A549 (cell line): ENCODE measurements around the gene SMIM17. TPM values are rescaled to one million over a fixed set of nuclear protein-coding genes. Genes with fewer than 3 reads are reported as not detected.

Experiments
- ATAC-seq, 2 experiments: fragments of 200-7000 bp in 1 of 2; fragments of >200 bp in 1 of 2; cut with Nextera tagmentation in 1 of 2; cut with Tn5 transposase in 1 of 2; 3 replicates each; pipeline versions ENCODE4 v1.8.0 to v1.9.1; 2018 to 2020; ENCODE audit warnings: mild to moderate bottlenecking in 1 of 2, moderate library complexity in 1 of 2
- CTCF ChIA-PET: fragments of 300-600 bp; sonication (Branson Sonifier 250); formaldehyde crosslinking; extraction: SDS; loops from one replicate; lab custom pipeline; 2021; ENCODE audit warnings: antibody characterized with exemption, inconsistent platforms; lab: Yijun Ruan, JAX
- POLR2A ChIA-PET: fragments of 350-600 bp; formaldehyde crosslinking; extraction: SDS; loops from one replicate; lab custom pipeline; 2021; ENCODE audit warnings: antibody characterized with exemption, inconsistent platforms; lab: Yijun Ruan, JAX
- DNase-seq, 2 experiments: peaks; one replicate each; pipeline versions ENCODE4 v3.0.0 to v3.0.0-alpha.2; 2011 to 2016; ENCODE audit warnings: low read depth in 1 of 2, low spot score in 1 of 2
- FAIRE-seq: peaks from 2 replicates; lab custom pipeline; 2011; peaks lifted over from hg19 to GRCh38; lab: Jason Lieb, UNC
- H3K27ac ChIP-seq, 2 experiments: fragments of >200 bp; sonication (Bioruptor Twin); formaldehyde crosslinking; 3 replicates each; pipeline ENCODE4 v1.5.1; 2016 to 2017
- H3K4me1 ChIP-seq: fragments of >200 bp; sonication (Bioruptor Twin); formaldehyde crosslinking; 3 replicates; pipeline ENCODE4 v1.6.1; 2016
- H3K4me2 ChIP-seq: fragments of >200 bp; sonication (Bioruptor Twin); formaldehyde crosslinking; 3 replicates; pipeline ENCODE4 v1.6.1; 2016
- H3K4me3 ChIP-seq: fragments of >200 bp; sonication (Bioruptor Twin); formaldehyde crosslinking; 3 replicates; pipeline ENCODE4 v1.5.1; 2016
- H3K9me3 ChIP-seq: fragments of >200 bp; sonication (Bioruptor Twin); formaldehyde crosslinking; 3 replicates; pipeline ENCODE4 v1.6.1; 2016
- ESRRA ChIP-seq: fragments of 150-350 bp; IDR thresholded peaks from 2 replicates; pipeline ENCODE4 v1.6.1; 2014; ENCODE audit warnings: mild to moderate bottlenecking, low read length, borderline replicate concordance
- MAFK ChIP-seq: fragments of 450-650 bp; IDR thresholded peaks from 2 replicates; pipeline ENCODE4 v1.6.1; 2014; ENCODE audit not compliant: partially characterized antibody
- MYC ChIP-seq: IDR thresholded peaks from 2 replicates; pipeline ENCODE4 v1.6.1; 2012; ENCODE audit warnings: mild to moderate bottlenecking, inconsistent platforms, low read length, improper control_type of control experiment, borderline replicate concordance
- SREBF2 ChIP-seq: fragments of 450-650 bp; IDR thresholded peaks from 2 replicates; pipeline ENCODE4 v1.6.1; 2014; ENCODE audit warnings: mild to moderate bottlenecking, moderate library complexity
- ZNF302 ChIP-seq: fragments of 250-450 bp; sonication (Bioruptor Pico); IDR thresholded peaks from 2 replicates; pipeline ENCODE4 v1.9.0; 2021; ENCODE audit warnings: inconsistent platforms, mild to moderate bottlenecking, moderate library complexity
- ZSCAN20 ChIP-seq: fragments of 250-450 bp; sonication (Bioruptor Pico); IDR thresholded peaks from 2 replicates; pipeline ENCODE4 v1.8.0; 2022; ENCODE audit warnings: mild to moderate bottlenecking, moderate library complexity
- WGBS: methylation state at CpG from one replicate; pipeline ENCODE4 v1.1.6; 2017; ENCODE audit errors: missing lambda C conversion rate; 5-methylcytosine and 5-hydroxymethylcytosine counted together
- polyA plus RNA-seq, 4 experiments: library from polyadenylated mRNA; depleted of rRNA in 3 of 4; stranded (reverse); fragments of >200 nt; fragmentation: RNase III in 1 of 4; extraction: RNeasy Plus Mini Kit Qiagen cat#74134 plus additional on column Dnase treatment in 1 of 4; gene quantifications; 2 replicates in 3 of 4; 3 replicates in 1 of 4; pipeline ENCODE4 v1.2.3, GENCODE V29; 2011 to 2017
- TF ChIP-seq, protein P1 (sequence below): fragments of 200-600 bp; sonication (generic); IDR thresholded peaks from 2 replicates; pipeline ENCODE4 v1.6.1; 2016; ENCODE audit warnings: antibody characterized with exemption, mild to moderate bottlenecking, moderate library complexity
- TF ChIP-seq, protein P2 (sequence below): fragments of 250-450 bp; sonication (Bioruptor Pico); IDR thresholded peaks from 2 replicates; pipeline ENCODE4 v1.5.0; 2020; ENCODE audit warnings: low read depth, mild to moderate bottlenecking, moderate library complexity
- TF ChIP-seq, protein P3 (sequence below): fragments of >200 bp; sonication (Bioruptor Twin); formaldehyde crosslinking; IDR thresholded peaks from 3 replicates; pipeline ENCODE4 v1.5.1; 2016

The SMIM17 gene
- polyA plus RNA-seq, 2 of the 4 experiments (the other 2 are of a cell fraction): not detected

DNA sequence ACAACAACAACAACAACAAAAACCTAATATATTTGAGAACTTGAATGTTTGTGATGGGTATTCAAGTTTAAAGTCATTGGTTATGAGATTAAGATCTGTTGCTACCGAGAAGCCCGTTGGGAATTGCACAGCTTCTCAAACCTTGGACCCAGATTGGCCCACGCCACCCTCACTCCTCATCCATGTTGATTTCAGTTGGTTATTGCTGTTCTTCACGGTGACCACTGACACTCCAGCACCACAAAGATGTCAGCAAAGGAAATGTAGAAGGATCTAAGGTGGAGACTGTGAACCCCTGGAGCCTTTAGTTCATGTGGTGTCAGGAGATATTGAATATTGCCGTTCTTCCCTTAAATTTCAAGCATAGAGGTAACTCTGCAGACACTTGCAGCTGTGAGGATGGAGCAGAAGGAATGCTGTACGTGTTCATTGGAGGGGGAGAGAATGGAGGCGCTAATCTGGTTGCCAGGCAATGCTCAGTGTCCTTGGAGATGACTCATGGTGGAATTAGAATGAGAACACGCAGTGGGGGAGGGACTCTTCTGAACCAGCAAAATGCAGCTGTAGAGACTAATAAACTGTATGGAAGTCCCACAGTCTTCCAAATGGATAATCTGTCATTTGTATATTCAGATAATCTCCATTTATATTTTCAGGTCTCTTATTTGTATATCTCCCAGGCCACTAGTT, 49.4 kb downstream of the SMIM17 start (continued):
- TF ChIP-seq, protein P1, sequence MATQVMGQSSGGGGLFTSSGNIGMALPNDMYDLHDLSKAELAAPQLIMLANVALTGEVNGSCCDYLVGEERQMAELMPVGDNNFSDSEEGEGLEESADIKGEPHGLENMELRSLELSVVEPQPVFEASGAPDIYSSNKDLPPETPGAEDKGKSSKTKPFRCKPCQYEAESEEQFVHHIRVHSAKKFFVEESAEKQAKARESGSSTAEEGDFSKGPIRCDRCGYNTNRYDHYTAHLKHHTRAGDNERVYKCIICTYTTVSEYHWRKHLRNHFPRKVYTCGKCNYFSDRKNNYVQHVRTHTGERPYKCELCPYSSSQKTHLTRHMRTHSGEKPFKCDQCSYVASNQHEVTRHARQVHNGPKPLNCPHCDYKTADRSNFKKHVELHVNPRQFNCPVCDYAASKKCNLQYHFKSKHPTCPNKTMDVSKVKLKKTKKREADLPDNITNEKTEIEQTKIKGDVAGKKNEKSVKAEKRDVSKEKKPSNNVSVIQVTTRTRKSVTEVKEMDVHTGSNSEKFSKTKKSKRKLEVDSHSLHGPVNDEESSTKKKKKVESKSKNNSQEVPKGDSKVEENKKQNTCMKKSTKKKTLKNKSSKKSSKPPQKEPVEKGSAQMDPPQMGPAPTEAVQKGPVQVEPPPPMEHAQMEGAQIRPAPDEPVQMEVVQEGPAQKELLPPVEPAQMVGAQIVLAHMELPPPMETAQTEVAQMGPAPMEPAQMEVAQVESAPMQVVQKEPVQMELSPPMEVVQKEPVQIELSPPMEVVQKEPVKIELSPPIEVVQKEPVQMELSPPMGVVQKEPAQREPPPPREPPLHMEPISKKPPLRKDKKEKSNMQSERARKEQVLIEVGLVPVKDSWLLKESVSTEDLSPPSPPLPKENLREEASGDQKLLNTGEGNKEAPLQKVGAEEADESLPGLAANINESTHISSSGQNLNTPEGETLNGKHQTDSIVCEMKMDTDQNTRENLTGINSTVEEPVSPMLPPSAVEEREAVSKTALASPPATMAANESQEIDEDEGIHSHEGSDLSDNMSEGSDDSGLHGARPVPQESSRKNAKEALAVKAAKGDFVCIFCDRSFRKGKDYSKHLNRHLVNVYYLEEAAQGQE: no peak
- TF ChIP-seq SREBF2: no peak
- TF ChIP-seq ESRRA: no peak
- no peak for TF ChIP-seq ZNF302
- TF ChIP-seq, protein P2, sequence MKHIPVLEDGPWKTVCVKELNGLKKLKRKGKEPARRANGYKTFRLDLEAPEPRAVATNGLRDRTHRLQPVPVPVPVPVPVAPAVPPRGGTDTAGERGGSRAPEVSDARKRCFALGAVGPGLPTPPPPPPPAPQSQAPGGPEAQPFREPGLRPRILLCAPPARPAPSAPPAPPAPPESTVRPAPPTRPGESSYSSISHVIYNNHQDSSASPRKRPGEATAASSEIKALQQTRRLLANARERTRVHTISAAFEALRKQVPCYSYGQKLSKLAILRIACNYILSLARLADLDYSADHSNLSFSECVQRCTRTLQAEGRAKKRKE (CRISPR knock-in tag): no peak

DNA sequence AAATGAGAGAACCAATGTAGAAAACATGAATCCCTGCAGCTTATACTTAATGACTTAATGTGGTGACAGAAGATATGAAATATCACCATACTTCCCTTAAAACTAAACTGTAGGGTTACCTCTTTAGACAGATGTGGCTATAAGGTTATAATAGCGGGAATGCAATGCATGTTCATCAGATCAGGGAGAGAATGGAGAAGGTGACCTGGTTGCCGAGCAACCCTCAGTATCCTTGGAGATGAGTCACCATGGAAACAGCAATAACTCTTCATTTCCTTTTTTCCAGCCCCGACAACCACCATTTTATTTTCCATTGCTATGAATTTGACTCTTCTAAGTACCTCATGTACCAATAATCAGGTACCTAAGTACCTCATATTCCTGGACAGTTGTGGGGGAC, 56.6 kb downstream of the SMIM17 start:
- H3K4me2 ChIP-seq: no peak overlapping the region
- ATAC-seq: no peak
- peaks cover 61% of the 10 kb centered on the region for H3K9me3 ChIP-seq
- no peak overlapping the region for H3K4me3 ChIP-seq
- TF ChIP-seq MYC (no peak), ZNF302 (no peak)
- TF ChIP-seq, all 56 proteins: peak for 0
- Histone ChIP-seq H3K27ac (no peak overlapping the region), H3K4me1 (no peaks in the 10 kb centered on the region)
- no peak for FAIRE-seq
- under 1% methylated on average over 3 of the region's 3 CpGs for WGBS
- ChIA-PET CTCF (interaction anchor here (0.5 kb wide), 1 partner anchor 421 kb away, joined by 3 read pairs; no protein-coding TSS in a partner anchor), POLR2A (no interaction called here)
- DNase-seq: no peak

DNA sequence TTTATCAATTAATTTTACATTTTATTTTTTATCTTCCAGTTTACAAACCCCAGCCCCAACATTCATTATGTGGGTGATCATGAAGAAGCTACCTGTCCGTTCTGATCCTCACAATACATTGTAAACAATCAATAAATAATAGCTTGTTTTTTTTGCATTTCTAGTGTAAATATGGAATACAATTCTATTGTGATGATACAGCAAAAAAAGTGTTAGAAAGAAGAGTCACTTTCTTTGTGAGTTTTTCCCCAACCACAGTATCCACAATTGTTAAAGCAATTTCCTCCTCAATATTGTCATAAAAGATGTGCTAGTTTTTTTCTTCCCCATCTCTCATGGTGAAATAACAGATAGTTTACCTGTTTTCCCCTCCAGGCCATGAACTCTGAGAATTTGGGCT, 58.9 kb downstream of the SMIM17 start:
- CTCF ChIA-PET: interaction anchor here (0.5 kb wide), 1 partner anchor 195 kb away, joined by 4 read pairs; no protein-coding TSS in a partner anchor
- DNase-seq (no peak), ATAC-seq (no peak), FAIRE-seq (no peak)
- no peak overlapping the region for H3K27ac ChIP-seq
- H3K4me1 ChIP-seq: no peaks in the 10 kb centered on the region
- no peak overlapping the region for H3K4me3 ChIP-seq
- TF ChIP-seq MAFK: peak; percentile 87
- no peak for TF ChIP-seq ZSCAN20
- 2% methylated on average over 1 of the region's 1 CpG for WGBS
- POLR2A ChIA-PET: no interaction called here
- H3K4me2 ChIP-seq: no peak overlapping the region
- H3K9me3 ChIP-seq: peaks cover 61% of the 10 kb centered on the region

DNA sequence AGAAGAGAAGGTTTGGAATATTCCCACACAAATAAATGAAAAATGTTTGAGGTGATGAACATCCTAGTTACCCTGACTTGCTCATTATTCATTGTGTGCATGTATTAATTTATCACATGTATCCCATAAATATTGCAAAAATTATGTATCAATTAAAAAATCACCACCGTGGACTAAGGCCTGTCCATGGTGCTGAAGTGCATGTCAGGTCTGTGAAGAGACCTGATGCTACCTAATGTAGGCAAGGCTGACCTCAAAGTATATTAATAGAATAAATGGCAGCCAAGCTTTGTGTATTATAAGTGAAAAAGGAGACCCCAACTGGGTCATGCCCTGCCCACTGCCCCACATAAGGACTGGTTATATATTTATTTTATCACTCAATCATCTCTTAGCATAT, 63.0 kb downstream of the SMIM17 start:
- ATAC-seq (no peak), FAIRE-seq (no peak), DNase-seq (no peak)
- Histone ChIP-seq H3K4me3 (no peak overlapping the region), H3K9me3 (peaks cover 59% of the 10 kb centered on the region), H3K4me1 (no peaks in the 10 kb centered on the region), H3K4me2 (no peak overlapping the region), H3K27ac (no peak overlapping the region)
- ChIA-PET POLR2A (no interaction called here), CTCF (no interaction called here)
- 3% methylated on average over 1 of the region's 1 CpG for WGBS
- TF ChIP-seq, protein P3, sequence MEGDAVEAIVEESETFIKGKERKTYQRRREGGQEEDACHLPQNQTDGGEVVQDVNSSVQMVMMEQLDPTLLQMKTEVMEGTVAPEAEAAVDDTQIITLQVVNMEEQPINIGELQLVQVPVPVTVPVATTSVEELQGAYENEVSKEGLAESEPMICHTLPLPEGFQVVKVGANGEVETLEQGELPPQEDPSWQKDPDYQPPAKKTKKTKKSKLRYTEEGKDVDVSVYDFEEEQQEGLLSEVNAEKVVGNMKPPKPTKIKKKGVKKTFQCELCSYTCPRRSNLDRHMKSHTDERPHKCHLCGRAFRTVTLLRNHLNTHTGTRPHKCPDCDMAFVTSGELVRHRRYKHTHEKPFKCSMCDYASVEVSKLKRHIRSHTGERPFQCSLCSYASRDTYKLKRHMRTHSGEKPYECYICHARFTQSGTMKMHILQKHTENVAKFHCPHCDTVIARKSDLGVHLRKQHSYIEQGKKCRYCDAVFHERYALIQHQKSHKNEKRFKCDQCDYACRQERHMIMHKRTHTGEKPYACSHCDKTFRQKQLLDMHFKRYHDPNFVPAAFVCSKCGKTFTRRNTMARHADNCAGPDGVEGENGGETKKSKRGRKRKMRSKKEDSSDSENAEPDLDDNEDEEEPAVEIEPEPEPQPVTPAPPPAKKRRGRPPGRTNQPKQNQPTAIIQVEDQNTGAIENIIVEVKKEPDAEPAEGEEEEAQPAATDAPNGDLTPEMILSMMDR: no peak
- TF ChIP-seq, protein P1: peak; percentile 80
